Lung (tissue), 12 donors: Measurements from ENCODE around the gene VOPP1. TPM values are rescaled to one million over a fixed set of nuclear protein-coding genes. Genes with fewer than 3 reads are reported as not detected.
A peak's percentile ranks its signal among the peaks of the same experiment; 100 is the strongest.
"Not testable (repeated sequence)": the region's sequence is repeated elsewhere in the genome, so short reads cannot be mapped to it uniquely, and the experiment has no call there.

Source experiments
- ATAC-seq: fragments of 200-7000 bp; cut with Tn5 transposase; one replicate; pipeline ENCODE4 v1.9.1; 2020; ENCODE audit warnings: moderate number of reproducible peaks; ENCODE audit not compliant: insufficient read depth, low FRiP score
- DNase-seq, 3 donors: peaks; one replicate each; pipeline ENCODE4 v3.0.0-alpha.2; 2013 to 2017
- H3K27ac ChIP-seq, 2 donors: one replicate each; pipeline ENCODE4 v1.5.1; 2013; ENCODE audit warnings: mild to moderate bottlenecking in 2 of 2, moderate library complexity in 2 of 2, control low read depth in 1 of 2, inconsistent platforms in 1 of 2, low read depth in 1 of 2, low read length in 1 of 2
- H3K27me3 ChIP-seq, 3 donors: one replicate each; pipeline ENCODE4 v1.5.1; 2013; ENCODE audit warnings: low read length in 2 of 3; ENCODE audit not compliant: control insufficient read depth in 3 of 3, insufficient read depth in 3 of 3
- H3K36me3 ChIP-seq, 4 donors: one replicate each; pipeline ENCODE4 v1.5.1; 2013; ENCODE audit warnings: low read length in 4 of 4, mild to moderate bottlenecking in 1 of 4, moderate library complexity in 1 of 4; ENCODE audit not compliant: control insufficient read depth in 4 of 4, insufficient read depth in 4 of 4
- H3K4me1 ChIP-seq, 5 donors: one replicate each; pipeline ENCODE4 v1.5.1; 2013; ENCODE audit warnings: low read length in 5 of 5, mild to moderate bottlenecking in 2 of 5, moderate library complexity in 1 of 5; ENCODE audit not compliant: control insufficient read depth in 5 of 5, insufficient read depth in 5 of 5
- H3K4me3 ChIP-seq: one replicate; pipeline ENCODE4 v1.5.1; 2013; ENCODE audit warnings: mild to moderate bottlenecking, control low read depth, moderate library complexity
- H3K9ac ChIP-seq, 2 donors: one replicate each; pipeline ENCODE4 v1.5.1; 2013; ENCODE audit warnings: low read length in 2 of 2, control low read depth in 1 of 2; ENCODE audit not compliant: insufficient read depth in 1 of 2
- H3K9me3 ChIP-seq, 4 donors: one replicate each; pipeline ENCODE4 v1.5.1; 2013; ENCODE audit warnings: low read length in 3 of 4, mild to moderate bottlenecking in 1 of 4, moderate library complexity in 1 of 4; ENCODE audit not compliant: control insufficient read depth in 4 of 4, insufficient read depth in 3 of 4
- WGBS, 2 donors: extraction: QIAGEN DNeasy Blood & Tissue Kit; methylation state at CpG; one replicate each; pipeline ENCODE4 v1.1.7; 2013; 5-methylcytosine and 5-hydroxymethylcytosine counted together
- polyA plus RNA-seq, 2 donors: library from polyadenylated mRNA; stranded (reverse); fragments of 200-250 nt; gene quantifications; one replicate each; pipeline ENCODE4 v1.2.1, GENCODE V29; 2013
- total RNA-seq, 2 donors: library from RNA; depleted of rRNA in 1 of 2; stranded (reverse); fragments of >200 nt in 1 of 2; gene quantifications; one replicate each; pipeline ENCODE4 v1.2.1, GENCODE V29; 2014 to 2021
- TF ChIP-seq, protein P1 (sequence below): IDR thresholded peaks from 2 replicates; pipeline ENCODE4 v1.5.1; 2012; ENCODE audit warnings: mild to moderate bottlenecking; ENCODE audit errors: control extremely low read depth, extremely low read depth
- donor health status: control.
- donor health status: control.
- donor health status: Bipolar disorder and iron deficiency.
- donor health status: healthy.
- donor health status: DM: yes; HTN: yes; CAD: no.

The VOPP1 gene
- total and polyA plus RNA-seq, 4 donors, result 25.8 to 64.0 (median 38.0) TPM

DNA sequence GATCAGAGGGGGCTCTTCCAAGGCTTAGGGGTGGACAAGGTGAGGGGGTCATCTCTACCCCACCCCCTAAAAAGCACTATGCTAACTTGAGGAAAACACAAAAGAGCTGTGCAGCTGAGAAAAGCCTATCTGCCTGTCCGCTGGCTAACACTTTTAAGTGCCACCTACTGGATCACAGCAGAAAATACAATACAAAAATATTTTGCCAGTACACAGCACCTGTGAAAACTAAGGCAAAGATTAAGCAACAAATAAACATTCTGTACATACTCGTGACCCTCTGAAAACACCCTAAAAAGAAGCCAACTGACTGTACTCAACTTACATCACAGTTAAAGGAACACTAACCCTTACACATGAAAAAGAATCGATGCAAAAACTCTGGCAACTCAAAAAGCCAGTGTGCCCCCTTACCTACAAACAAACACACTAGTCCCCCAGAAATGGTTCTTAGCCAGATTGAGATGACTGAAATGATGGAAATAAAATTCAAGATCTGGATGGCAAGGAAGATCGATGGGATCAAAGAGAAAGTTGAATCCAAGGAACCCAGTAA lies 25.7 kb upstream of the VOPP1 start:
- not testable (repeated sequence) for H3K9ac ChIP-seq, H3K4me3 ChIP-seq, H3K27me3 ChIP-seq, H3K9me3 ChIP-seq, H3K36me3 ChIP-seq, H3K27ac ChIP-seq, H3K4me1 ChIP-seq
- peak; percentile 38 for ATAC-seq
- TF ChIP-seq, protein P1, sequence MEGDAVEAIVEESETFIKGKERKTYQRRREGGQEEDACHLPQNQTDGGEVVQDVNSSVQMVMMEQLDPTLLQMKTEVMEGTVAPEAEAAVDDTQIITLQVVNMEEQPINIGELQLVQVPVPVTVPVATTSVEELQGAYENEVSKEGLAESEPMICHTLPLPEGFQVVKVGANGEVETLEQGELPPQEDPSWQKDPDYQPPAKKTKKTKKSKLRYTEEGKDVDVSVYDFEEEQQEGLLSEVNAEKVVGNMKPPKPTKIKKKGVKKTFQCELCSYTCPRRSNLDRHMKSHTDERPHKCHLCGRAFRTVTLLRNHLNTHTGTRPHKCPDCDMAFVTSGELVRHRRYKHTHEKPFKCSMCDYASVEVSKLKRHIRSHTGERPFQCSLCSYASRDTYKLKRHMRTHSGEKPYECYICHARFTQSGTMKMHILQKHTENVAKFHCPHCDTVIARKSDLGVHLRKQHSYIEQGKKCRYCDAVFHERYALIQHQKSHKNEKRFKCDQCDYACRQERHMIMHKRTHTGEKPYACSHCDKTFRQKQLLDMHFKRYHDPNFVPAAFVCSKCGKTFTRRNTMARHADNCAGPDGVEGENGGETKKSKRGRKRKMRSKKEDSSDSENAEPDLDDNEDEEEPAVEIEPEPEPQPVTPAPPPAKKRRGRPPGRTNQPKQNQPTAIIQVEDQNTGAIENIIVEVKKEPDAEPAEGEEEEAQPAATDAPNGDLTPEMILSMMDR, result peak; percentile 10
- WGBS, 2 donors, result 47 to 53% methylated on average over 4 of the region's 4 CpGs
- peak in 2 of 3 donors; percentile 8 to 16 for DNase-seq

GRCh38 chr7:55597214-55597739 lies 25.0 kb upstream of the VOPP1 start:
- not testable (repeated sequence) for H3K27ac ChIP-seq, H3K27me3 ChIP-seq, H3K9ac ChIP-seq, ATAC-seq, H3K4me1 ChIP-seq, H3K4me3 ChIP-seq, H3K36me3 ChIP-seq, H3K9me3 ChIP-seq, DNase-seq
- 54 to 57% methylated on average over 2 of the region's 2 CpGs for WGBS, 2 donors

DNA sequence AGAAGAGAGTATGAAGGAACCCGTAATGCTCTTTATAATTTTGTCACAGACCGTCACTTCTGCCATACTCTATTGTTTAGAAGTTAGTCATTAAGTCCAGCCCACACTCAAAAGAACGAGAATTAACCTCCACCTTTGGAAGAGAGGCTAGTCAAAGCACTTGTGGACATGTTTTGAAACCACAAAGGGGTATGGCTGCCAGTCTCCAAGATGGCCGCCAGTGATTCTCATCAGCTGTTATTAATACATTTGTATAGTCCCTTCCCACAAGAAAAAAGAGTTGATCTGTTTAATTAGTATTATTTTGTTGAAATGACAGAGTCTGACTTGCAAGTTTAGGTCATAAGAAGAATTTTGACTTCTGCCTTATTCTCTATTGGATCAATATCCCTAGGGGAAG lies 23.2 kb upstream of the VOPP1 start:
- no peaks in the 10 kb centered on the region for H3K36me3 ChIP-seq
- peaks cover 0 to 4% (median 0%) of the 10 kb centered on the region in 4 donors for H3K9me3 ChIP-seq
- DNase-seq (no peak), ATAC-seq (no peak)
- peaks cover 0 to 3% (median 0%) of the 10 kb centered on the region in 5 donors for H3K4me1 ChIP-seq
- H3K27me3 ChIP-seq, result no peaks in the 10 kb centered on the region
- no peak overlapping the region for H3K9ac ChIP-seq
- 79 to 94% methylated on average over 4 of the region's 4 CpGs for WGBS, 2 donors
- no peak overlapping the region for H3K4me3 ChIP-seq
- no peak overlapping the region for H3K27ac ChIP-seq
- TF ChIP-seq, protein P1, result no peak

GRCh38 chr7:55594870-55595269 lies 22.6 kb upstream of the VOPP1 start:
- ATAC-seq (no peak), DNase-seq (no peak)
- H3K36me3 ChIP-seq, result no peaks in the 10 kb centered on the region
- H3K4me3 ChIP-seq, result no peak overlapping the region
- TF ChIP-seq, protein P1, result no peak
- H3K27ac ChIP-seq, result no peak overlapping the region
- H3K9me3 ChIP-seq, result peaks cover 0 to 4% (median 0%) of the 10 kb centered on the region in 4 donors
- no peaks in the 10 kb centered on the region for H3K27me3 ChIP-seq
- H3K9ac ChIP-seq, result no peak overlapping the region
- H3K4me1 ChIP-seq, result peaks cover 0 to 3% (median 0%) of the 10 kb centered on the region in 5 donors
